Fibroblast of peridontal ligament (primary cell): ENCODE data around the gene RAMP2.

Experiments used
- DNase-seq: peaks from one replicate; pipeline ENCODE4 v3.0.0-alpha.2; 2010; ENCODE audit errors: extremely low read depth

Gene RAMP2

DNA sequence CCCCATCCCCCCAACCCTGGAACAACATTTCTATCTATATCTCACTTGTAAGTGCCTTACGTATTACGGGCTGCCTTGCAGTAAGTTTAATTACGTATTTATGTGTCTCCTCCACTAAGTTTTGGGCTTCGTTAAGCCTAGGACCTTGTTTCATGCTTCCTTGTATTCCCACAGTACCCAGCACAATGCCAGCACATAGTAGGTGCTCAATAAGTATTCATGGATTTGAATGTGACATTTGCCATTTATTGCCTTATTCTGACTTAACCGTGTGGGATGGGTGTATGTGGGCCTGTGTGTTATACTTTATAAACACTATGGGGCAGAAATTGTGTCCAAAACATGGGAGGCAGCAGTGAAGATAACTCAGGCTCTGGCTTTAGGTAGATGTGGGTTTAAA lies 31.5 kb downstream of the RAMP2 start:
- DNase-seq = no peak

DNA sequence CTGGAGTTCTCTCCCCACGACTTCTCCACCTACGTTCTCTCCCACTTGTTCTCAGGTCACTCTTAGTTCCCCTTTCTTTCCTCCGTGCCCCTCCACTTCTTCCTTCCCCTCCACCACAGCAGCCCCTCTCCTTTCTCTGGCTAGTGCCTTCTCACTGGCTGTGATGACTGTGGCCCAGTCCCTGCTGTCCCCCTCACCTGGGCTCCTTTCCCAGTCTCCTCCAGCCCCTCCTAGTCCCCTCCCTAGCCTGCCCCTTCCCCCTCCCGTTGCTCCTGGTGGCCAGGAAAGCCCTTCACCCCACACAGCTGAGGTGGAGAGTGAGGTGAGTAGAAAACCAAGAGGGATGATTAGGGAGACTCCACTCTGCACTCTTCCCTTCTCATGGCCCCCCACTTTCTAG lies 34.0 kb downstream of the RAMP2 start:
- DNase-seq = no peak

DNA sequence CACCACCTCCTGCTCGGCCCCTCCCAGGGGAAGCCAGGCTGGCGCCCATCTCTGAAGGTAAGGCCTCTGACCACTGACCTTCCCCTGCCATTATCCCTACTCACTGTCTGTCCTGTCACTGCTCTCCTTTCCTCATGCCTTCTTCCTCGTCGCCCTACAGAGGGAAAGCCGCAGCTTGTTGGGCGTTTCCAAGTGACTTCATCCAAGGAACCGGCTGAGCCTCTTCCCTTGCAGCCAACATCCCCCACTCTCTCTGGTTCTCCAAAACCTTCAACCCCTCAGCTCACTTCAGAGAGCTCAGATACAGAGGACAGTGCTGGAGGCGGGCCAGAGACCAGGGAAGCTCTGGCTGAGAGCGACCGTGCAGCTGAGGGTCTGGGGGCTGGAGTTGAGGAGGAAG lies 34.4 kb downstream of the RAMP2 start:
- no peak for DNase-seq

DNA sequence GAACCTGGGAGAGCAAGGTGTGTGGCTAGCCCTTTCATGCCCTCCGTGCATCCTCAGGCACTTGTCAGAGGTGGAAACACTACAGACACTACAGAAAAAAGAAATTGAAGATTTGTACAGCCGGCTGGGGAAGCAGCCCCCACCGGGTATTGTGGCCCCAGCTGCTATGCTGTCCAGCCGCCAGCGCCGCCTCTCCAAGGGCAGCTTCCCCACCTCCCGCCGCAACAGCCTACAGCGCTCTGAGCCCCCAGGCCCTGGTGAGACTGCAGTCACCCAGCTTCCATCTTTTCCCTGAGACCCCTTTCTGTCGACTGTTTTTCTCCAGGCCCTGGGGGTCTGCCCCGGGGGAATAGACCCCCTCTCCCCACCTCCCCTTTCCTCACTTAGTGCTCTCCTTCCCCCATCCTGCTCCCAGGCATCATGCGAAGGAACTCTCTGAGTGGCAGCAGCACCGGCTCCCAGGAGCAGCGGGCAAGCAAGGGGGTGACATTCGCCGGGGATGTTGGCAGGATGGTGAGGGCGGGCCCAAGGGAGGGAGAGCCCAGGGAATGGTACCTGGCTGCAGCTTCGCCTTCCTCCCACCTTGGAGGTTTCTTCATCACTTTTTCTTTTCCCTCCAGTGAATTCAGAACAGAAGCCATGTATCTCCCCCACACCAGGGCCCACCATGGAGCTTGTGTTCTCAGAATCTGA lies 35.2 kb downstream of the RAMP2 start:
- DNase-seq = no peak

DNA sequence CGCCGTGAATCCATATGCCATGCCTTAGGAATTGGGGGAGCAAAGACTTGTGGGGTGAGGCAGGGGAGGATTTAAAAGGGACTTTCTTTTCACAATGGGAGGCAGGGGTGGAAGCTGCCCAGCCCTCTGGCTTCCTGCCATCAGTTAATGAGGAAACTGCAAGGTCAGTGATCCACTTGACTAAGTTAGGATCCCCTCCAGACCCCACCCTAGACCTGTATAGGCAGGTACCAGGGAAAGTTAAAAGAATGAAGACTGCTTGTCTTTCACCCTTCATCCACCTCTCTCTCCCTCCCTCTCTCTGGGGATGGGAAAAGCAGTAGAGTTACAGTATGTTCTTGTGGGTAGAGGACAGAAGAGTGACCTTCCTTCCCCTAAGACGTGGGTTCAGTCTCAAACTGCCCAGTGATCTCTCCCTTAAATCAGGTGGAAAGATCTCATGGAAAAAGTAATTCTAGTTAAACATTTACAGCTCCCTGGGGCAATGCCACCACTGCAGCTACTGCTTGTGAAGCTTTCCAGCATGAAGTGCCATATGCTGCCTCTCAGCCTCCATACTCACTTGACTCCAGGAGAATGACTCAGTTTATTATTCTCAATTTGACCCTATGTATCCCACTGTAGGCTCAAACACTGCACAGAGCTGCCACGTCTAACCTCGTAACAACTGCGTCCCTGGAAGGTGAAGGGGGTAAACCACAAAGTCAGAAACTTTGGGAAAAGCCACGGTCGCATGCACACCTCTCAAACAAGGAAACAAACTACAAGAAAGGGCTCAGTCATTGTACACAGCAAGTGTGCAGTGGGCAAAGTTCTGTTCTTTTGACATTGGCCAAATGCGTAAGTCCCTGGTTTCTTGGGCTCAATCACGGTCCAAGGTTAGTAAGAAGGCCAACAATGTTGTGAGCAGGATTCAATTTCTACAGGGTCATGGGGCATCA lies 36.3 kb downstream of the RAMP2 start:
- no peak for DNase-seq

DNA sequence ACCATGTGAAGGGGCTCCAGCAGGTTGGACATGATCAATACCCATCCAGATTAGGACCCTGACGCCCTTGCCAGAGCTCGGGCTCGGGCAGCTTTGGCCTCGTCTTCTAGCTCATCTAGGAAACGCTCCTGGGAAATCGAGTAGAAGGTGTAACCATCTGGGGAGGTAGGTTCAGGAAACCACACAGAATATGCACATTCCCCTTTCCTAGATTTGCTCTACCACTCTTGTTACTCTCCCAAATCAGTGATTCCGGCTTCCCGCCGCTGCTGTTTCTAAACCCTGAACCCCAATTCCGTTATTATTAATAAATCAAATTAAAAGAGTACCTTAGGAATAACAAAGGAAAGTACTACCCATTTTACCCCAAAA lies 37.0 kb downstream of the RAMP2 start:
- DNase-seq = no peak

DNA sequence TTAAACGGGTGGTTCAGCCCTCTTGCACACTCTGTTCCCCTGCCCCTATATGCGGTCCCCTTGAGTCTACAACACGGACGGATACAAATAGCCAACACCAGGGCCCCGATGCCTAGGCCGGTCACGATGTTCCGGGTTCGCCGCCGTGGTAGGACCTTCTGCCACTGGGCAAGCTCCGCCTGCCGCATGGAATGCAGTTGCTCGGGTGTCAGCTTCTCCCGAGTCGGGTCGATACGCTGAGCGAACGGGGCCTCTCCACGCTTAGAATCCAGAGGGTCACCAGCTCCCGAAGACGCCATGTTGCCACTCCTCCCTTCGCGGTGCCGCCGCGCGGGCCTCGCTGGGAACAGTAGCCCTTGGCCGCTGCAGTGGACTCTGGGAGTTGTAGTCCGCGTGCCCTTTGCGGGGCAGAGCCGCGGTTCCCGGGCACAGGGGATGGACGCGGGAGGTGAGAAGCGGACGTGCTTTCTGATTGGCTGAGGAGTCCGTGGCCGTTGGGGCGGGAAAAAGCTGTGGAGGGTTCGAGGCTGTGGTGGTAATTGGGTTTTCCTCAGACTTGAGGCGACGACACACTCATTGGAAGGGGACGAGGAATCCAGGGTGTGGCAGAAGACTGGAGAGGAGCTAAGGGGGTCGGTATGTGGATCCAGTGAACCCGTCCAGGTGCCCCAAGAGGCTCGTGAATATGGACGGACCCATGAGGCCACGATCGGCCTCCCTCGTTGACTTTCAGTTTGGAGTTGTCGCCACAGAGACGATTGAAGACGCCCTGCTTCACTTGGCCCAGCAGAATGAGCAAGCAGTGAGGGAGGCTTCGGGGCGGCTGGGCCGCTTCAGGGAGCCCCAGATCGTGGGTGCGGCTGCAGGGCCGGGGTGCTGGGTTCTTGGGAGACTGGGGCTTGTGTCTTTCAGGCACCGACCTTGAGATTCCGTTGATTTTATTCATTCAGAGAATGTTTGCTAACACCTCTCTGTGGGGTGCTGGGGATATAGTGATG lies 37.7 kb downstream of the RAMP2 start, which contains the start of the genes CNTD1 and COA3:
Gene CNTD1, plus strand, starts transcription at position 479 of the 998 bp plus-strand sequence. Its CDS starts 207 bp downstream, at position 686.
Gene COA3, minus strand, starts transcription at position 322 of the 998 bp plus-strand sequence. Its CDS starts 23 bp downstream, at position 299.
- DNase-seq = peak; percentile 76

DNA sequence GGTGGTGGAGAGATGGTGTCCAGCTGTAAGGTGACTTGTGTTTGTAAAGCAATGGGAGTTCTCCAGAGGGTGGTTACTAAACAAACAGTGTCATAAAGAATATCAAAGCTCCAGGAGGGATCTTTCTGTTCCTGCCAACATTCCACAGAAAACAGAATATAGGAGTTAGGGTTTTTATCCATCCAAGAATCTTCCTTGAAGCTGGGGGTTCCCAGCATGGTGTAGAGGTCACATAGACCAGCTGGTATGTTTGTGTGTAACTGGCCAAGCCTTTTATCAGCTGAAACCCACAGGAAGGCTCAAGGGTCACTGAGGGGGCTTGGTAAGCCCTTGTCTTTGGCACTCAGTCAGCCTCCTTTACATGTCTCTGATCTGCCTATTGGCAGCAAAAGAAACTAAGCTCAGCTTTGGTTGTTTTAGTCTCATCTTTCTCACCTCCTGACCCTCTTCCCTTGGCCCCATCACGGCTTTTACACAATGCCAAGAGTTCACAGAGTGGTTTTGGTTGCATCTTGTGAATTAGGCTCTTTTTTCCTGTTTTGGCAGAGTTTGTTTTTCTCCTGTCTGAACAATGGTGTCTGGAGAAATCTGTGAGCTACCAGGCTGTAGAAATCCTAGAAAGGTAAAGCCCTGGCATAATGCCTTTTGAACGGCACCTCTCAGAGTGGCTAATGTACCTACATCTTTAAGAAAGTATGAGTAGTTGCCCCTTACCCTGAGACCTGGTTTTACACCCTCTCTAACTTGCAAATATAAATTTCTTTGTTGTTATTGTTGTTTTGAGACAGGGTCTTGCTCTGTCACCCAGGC lies 42.3 kb downstream of the RAMP2 start:
- DNase-seq = no peak

DNA sequence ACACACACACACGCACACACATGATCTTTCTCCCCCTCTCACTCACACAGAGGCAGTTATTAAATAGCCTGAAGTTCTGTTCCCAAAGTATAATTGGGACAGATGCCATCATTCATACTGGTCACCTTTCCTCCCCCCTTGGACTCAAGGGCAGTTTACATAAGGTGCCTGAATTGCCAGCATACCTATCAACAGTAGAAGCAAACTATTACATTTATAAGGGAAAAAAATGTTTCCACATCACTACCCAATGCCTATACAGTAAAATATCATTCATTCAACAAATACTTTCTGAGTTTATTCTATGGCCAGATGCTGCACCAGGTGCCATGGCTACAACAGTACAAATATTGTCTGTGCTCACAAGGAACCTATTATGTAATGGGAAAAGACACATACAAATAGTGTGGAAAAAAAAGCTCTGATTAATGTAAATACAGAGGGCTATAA lies 43.9 kb downstream of the RAMP2 start:
- DNase-seq = no peak

DNA sequence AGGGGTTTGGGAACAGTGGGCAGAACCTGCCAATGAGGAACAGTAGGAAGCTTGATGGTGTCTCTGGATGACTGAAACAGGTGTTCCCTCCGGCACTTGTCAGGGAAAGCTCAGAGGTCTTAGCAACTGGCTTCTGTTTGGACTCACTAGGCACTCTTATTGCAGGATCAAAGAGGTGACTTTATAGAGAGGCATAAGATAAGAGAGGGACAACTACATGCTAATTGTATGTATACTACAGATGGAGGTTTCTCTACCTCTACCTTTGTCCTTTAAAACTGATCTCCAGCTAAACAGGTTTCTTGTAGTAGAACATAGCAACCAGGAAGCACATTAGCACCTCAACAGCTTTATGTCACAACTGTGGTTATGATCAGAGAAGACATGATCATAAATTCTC lies 45.2 kb downstream of the RAMP2 start:
- no peak for DNase-seq

DNA sequence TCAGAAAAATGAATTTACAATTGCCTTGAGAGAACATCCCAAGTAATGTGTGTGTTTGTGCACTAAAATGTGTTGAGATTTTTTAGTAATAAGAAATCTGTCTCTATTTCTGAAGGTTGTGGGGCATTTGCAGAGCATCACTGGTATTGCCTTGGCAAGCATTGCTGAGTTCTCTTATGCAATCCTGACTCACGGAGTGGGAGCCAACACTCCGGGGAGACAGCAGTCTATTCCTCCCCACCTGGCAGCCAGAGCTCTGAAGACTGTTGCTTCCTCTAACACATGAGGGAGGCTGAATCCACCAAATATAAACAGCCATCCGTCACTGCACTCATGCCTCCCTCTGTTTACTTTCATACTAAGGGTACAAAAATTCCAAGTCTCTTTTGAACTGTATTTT lies 48.2 kb downstream of the RAMP2 start:
- DNase-seq = peak; percentile 78
